OCI-LY1 (cell line): ENCODE measurements around the gene ANKDD1A.

ENCODE experiments used
- H2AFZ ChIP-seq: fragments of 200-600 bp; sonication (generic), shearing (Covaris generic); 2 replicates; pipeline ENCODE4 v1.6.0; 2014; ENCODE audit warnings: antibody characterized with exemption, mild to moderate bottlenecking, low read length
- H3F3A ChIP-seq: fragments of 200-600 bp; sonication (generic), shearing (Covaris generic); 2 replicates; pipeline ENCODE4 v1.6.0; 2014; ENCODE audit warnings: mild to moderate bottlenecking, antibody characterized with exemption, low read length, moderate library complexity; ENCODE audit not compliant: insufficient read depth
- H3K27ac ChIP-seq: fragments of 200-600 bp; sonication (generic); 2 replicates; pipeline ENCODE4 v1.5.1; 2014; ENCODE audit warnings: low read length, mixed run types, mild to moderate bottlenecking, low read depth; ENCODE audit not compliant: poor library complexity, severe bottlenecking
- H3K27me3 ChIP-seq: fragments of 200-600 bp; sonication (generic); 2 replicates; pipeline ENCODE4 v1.6.0; 2014; ENCODE audit warnings: antibody characterized with exemption, mild to moderate bottlenecking, low read length, moderate library complexity; ENCODE audit not compliant: insufficient read depth
- H3K36me3 ChIP-seq: fragments of 200-600 bp; sonication (generic); 2 replicates; pipeline ENCODE4 v1.6.1; 2014; ENCODE audit warnings: mild to moderate bottlenecking, antibody characterized with exemption, low read length, moderate library complexity, mixed read lengths; ENCODE audit not compliant: insufficient read depth
- H3K4me1 ChIP-seq: fragments of 200-600 bp; sonication (generic); 2 replicates; pipeline ENCODE4 v1.5.1; 2014; ENCODE audit warnings: mild to moderate bottlenecking, low read length, moderate library complexity; ENCODE audit not compliant: insufficient read depth, severe bottlenecking
- H3K4me2 ChIP-seq: fragments of 200-600 bp; sonication (generic), shearing (Covaris generic); 2 replicates; pipeline ENCODE4 v1.6.1; 2014; ENCODE audit warnings: low read length
- H3K4me3 ChIP-seq: fragments of 200-600 bp; sonication (generic); 2 replicates; pipeline ENCODE4 v1.5.1; 2014; ENCODE audit warnings: low read length, low read depth, mild to moderate bottlenecking, mixed read lengths; ENCODE audit not compliant: poor library complexity, severe bottlenecking
- H3K79me2 ChIP-seq: fragments of 200-600 bp; shearing (Covaris generic); 2 replicates; pipeline ENCODE4 v1.6.1; 2016; ENCODE audit warnings: mixed run types, low read length, mixed read lengths; ENCODE audit not compliant: insufficient read depth
- H3K9ac ChIP-seq: fragments of 200-600 bp; sonication (generic), shearing (Covaris generic); 2 replicates; pipeline ENCODE4 v1.6.1; 2014; ENCODE audit warnings: mild to moderate bottlenecking, low read length, mixed read lengths
- H3K9me2 ChIP-seq: fragments of 200-600 bp; sonication (generic), shearing (Covaris generic); 2 replicates; pipeline ENCODE4 v1.6.1; 2014; ENCODE audit warnings: low read depth, mild to moderate bottlenecking, low read length, mixed read lengths
- H3K9me3 ChIP-seq: fragments of 200-600 bp; shearing (Covaris generic); 2 replicates; pipeline ENCODE4 v1.6.1; 2014; ENCODE audit warnings: low read length, mixed read lengths
- H4K20me1 ChIP-seq: fragments of 200-600 bp; sonication (generic), shearing (Covaris generic); 2 replicates; pipeline ENCODE4 v1.6.0; 2016; ENCODE audit warnings: mild to moderate bottlenecking, low read length; ENCODE audit not compliant: insufficient read depth
- CTCF ChIP-seq: fragments of 200-600 bp; sonication (generic), shearing (Covaris generic); IDR thresholded peaks from 2 replicates; pipeline ENCODE4 v1.5.1; 2017; ENCODE audit warnings: mild to moderate bottlenecking, antibody characterized with exemption, low read length, moderate library complexity, mixed read lengths
- EZH2 ChIP-seq: fragments of 200-600 bp; sonication (generic), shearing (Covaris generic); IDR thresholded peaks from 2 replicates; pipeline ENCODE4 v1.8.0; 2017; ENCODE audit warnings: borderline replicate concordance, mixed run types, mild to moderate bottlenecking, antibody characterized with exemption, low read length, moderate library complexity, mixed read lengths

ANKDD1A gene

GRCh38 chr15:64954395-64954794 lies 42.7 kb downstream of the ANKDD1A start:
- Histone ChIP-seq H3F3A (no peaks in the 10 kb centered on the region), H3K27me3 (no peaks in the 10 kb centered on the region), H3K4me3 (no peak overlapping the region), H4K20me1 (no peaks in the 10 kb centered on the region), H3K36me3 (peaks cover 41% of the 10 kb centered on the region), H3K79me2 (no peaks in the 10 kb centered on the region), H3K9me2 (no peaks in the 10 kb centered on the region), H3K4me1 (no peaks in the 10 kb centered on the region), H3K4me2 (no peak overlapping the region), H2AFZ (no peak overlapping the region), H3K9me3 (no peaks in the 10 kb centered on the region), H3K9ac (no peak overlapping the region), H3K27ac (no peak overlapping the region)
- TF ChIP-seq EZH2 = no peak
- TF ChIP-seq CTCF = no peak

DNA sequence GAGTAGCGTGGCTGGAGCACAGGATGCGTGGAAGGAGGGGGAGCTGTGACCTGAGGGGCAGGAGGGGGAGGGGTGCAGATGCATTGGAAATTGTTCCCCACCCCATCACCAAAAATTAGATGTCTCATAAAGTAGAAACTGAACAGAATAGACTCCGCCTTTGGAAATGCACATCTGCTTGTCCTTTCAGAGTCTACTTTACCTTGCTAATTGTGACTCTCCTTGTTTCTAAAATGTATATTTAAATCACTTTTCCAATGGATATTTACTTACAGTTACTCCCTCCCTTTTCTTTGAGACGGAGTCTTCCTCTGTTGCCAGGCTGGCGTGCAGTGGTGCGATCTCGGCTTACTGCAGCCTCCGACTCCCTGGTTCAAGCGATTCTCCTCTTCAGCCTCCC lies 47.4 kb downstream of the ANKDD1A start:
- Histone ChIP-seq H3K9me3 (no peaks in the 10 kb centered on the region), H2AFZ (no peak overlapping the region), H3F3A (no peaks in the 10 kb centered on the region), H3K79me2 (no peaks in the 10 kb centered on the region), H3K9me2 (no peaks in the 10 kb centered on the region), H3K27ac (no peak overlapping the region), H3K4me3 (no peak overlapping the region), H4K20me1 (no peaks in the 10 kb centered on the region), H3K4me2 (no peak overlapping the region), H3K36me3 (peaks cover 88% of the 10 kb centered on the region), H3K27me3 (no peaks in the 10 kb centered on the region), H3K9ac (no peak overlapping the region), H3K4me1 (no peaks in the 10 kb centered on the region)
- TF ChIP-seq EZH2 (no peak), CTCF (no peak)

DNA sequence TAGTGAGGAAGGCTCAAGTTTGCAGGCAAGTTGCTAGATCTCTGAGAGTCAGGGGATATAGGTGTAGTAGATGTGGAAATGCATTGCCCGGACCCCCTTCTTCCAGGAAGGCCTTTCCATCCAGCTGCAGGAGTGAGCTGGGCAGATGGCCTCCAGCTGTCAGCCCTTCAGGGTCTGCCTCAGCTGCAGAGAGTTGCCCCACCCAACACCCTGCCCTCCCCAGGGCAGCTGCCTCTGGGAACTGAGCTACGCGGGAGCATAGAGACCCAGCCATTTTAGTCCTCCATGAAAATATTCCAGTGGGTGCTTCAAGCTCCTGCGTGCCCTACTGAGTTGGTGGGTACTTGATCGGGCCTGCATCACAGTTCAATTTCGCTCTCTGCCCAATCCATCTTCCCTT lies 48.5 kb downstream of the ANKDD1A start:
- Histone ChIP-seq H3F3A (no peaks in the 10 kb centered on the region), H3K27me3 (no peaks in the 10 kb centered on the region), H3K9ac (no peak overlapping the region), H3K4me3 (no peak overlapping the region), H3K9me3 (no peaks in the 10 kb centered on the region), H2AFZ (no peak overlapping the region), H3K9me2 (no peaks in the 10 kb centered on the region), H3K79me2 (no peaks in the 10 kb centered on the region), H3K27ac (no peak overlapping the region), H3K36me3 (peaks cover 97% of the 10 kb centered on the region), H4K20me1 (no peaks in the 10 kb centered on the region), H3K4me1 (no peaks in the 10 kb centered on the region), H3K4me2 (no peak overlapping the region)
- TF ChIP-seq EZH2 = no peak

- no peaks in the 10 kb centered on the region for H4K20me1 ChIP-seq
- no peaks in the 10 kb centered on the region for H3K9me2 ChIP-seq
- no peak overlapping the region for H3K4me2 ChIP-seq
- H3K4me1 ChIP-seq = no peaks in the 10 kb centered on the region
- H3K9me3 ChIP-seq = no peaks in the 10 kb centered on the region
- no peaks in the 10 kb centered on the region for H3K27me3 ChIP-seq
- no peaks in the 10 kb centered on the region for H3F3A ChIP-seq
- H2AFZ ChIP-seq = no peak overlapping the region
- peaks cover 97% of the 10 kb centered on the region for H3K36me3 ChIP-seq
- H3K9ac ChIP-seq = no peak overlapping the region
- TF ChIP-seq CTCF = no peak
- no peak for TF ChIP-seq EZH2
- no peak overlapping the region for H3K4me3 ChIP-seq
- H3K79me2 ChIP-seq = no peaks in the 10 kb centered on the region
- no peak overlapping the region for H3K27ac ChIP-seq
Measured at GRCh38 chr15:64961013-64961412, 49.3 kb downstream of the ANKDD1A start.
